SKM-1 treated with dmso at 0.1 percent for 144 hours (cell line): ENCODE results near the gene RNF19B.
A peak's percentile ranks its signal among the peaks of the same experiment; 100 is the strongest.
"Not testable (repeated sequence)": the region's sequence is repeated elsewhere in the genome, so short reads cannot be mapped to it uniquely, and the experiment has no call there.

ENCODE experiments used
- DNase-seq: peaks from one replicate; lab custom pipeline; 2025; ENCODE audit not compliant: unreplicated experiment; lab: John Stamatoyannopoulos, UW

RNF19B gene

GRCh38 chr1:32964461-32965250 is at the start of gene RNF19B:
TSS of gene RNF19B (minus strand) at chr1:32964809. CDS start at chr1:32964685, 124 bp downstream.
- DNase-seq: peak; percentile 91

- DNase-seq: no peak
Observed at GRCh38 chr1:33013791-33014190, 49.2 kb upstream of the RNF19B start.

- no peak for DNase-seq
Observed at GRCh38 chr1:33012165-33012564, 47.6 kb upstream of the RNF19B start.

DNA sequence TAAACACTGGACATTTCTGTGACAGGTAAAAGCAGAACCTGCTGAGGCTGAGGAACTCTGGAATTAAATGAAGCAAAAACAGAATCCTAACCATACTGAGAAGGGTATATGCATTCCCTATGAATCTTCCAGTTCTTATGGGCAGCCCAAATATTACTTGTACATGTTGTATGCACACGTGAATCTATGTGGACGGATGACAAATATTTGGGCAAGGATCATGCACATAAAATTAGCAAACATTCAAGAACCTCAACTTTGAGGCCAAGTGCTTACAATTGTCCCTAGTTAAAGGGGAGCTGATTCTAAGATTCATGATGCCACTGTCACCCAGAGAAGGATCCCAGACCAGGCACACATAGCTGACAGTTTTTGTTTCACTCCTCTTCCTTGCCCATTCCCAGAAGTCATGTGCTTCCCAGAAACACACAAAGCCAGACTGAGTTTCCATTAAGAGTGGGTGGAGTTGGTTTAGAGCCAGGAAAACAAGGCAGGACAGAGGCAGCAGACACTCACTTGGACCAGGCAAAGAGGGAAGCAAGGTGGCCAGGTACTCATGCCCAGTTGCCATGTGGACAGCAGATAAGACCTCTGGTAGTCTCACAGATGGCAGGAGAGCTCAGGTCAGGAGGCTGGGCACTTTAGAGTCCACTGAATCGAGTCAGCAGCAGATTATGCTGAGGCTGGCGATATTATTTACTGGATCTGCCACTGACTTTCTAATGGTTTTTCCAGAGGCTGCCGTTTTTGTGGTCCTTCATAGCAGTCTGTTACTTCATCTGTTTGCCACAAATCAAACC is 46.5 kb upstream of the RNF19B start:
- DNase-seq: no peak

GRCh38 chr1:33009561-33009960 is 45.0 kb upstream of the RNF19B start:
- DNase-seq: no peak

GRCh38 chr1:33008051-33008914 is 43.7 kb upstream of the RNF19B start:
- DNase-seq: no peak

GRCh38 chr1:33007190-33008050 is 42.8 kb upstream of the RNF19B start:
- DNase-seq: no peak

- no peak for DNase-seq
Observed at GRCh38 chr1:33005838-33006421, 41.3 kb upstream of the RNF19B start.

- no peak for DNase-seq
Observed at GRCh38 chr1:33005117-33005837, 40.7 kb upstream of the RNF19B start.

GRCh38 chr1:33004613-33005012 is 40.0 kb upstream of the RNF19B start:
- no peak for DNase-seq

GRCh38 chr1:33003657-33004056 is 39.0 kb upstream of the RNF19B start:
- no peak for DNase-seq

- DNase-seq: no peak
Observed at GRCh38 chr1:33002006-33002405, 37.4 kb upstream of the RNF19B start.

DNA sequence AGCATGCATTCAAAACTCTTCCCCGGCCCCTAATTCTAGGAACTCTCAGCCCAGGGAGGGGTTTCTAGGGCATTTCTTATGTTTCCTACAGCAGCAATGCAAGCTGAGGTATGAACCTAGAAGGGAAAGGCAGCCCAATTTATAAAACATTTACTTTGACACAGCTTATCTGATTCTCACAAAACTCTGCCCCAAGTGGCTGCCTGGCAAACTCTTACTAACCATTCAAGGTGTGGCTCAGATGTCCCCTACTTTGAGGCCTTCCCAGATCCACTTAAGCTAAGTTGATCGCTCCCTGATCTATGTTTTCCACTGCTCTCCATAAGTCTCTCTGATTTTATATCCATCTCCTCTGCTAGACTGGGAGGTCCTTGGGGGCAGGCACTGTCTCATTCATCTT is 36.7 kb upstream of the RNF19B start:
- DNase-seq: no peak

DNA sequence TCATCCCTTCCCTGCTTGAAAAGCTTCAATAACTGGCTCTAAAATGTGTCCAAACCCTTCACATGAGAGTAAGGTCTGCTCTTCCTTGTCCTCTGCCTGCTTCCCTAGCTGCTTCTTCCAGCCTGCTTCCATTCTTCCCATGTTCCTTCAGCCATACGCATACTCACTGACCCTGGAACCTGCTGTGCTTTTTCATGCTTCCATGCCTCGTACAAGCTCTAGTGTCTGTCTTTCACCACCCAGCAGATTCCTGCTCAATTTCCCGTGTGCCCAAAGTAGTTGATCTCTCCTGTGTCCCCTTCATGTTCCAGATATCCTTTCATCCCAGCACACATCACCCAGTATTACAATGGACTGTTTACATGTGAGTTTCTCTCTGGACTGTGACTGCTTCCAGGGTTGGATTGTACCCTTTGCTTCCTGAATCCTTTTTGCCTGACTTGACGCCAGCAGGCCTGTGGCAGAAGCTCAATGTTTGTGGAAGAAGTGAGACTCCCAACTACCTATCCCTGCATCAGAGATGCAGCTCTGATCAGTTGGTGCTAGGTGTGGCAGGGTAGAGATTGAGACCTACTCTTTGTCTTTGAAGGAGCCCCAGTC is 35.9 kb upstream of the RNF19B start:
- no peak for DNase-seq

DNA sequence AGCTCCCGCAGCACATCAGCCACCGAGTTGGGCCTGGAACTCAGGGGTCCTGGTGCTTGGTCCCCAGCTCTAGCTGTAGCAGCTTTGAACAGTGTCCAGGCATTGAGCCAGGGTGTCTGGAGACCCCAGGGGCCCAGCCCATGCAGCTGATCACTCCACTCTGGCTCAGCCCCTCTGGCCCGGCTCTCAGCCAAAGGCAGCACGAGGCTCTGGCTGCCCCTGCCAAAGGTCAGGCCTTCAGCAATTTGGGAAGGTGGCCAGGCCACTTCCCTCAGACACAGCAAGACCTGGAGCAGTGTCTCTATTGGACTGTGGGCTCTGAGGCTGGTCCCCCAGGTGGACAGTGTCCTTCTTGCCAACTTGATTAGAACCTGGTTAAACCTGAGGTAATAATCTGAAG is 34.4 kb upstream of the RNF19B start:
- DNase-seq: no peak

- peak; percentile 27 for DNase-seq
Observed at GRCh38 chr1:32998064-32998463, 33.5 kb upstream of the RNF19B start.

- no peak for DNase-seq
Observed at GRCh38 chr1:32997381-32997891, 32.8 kb upstream of the RNF19B start.

DNA sequence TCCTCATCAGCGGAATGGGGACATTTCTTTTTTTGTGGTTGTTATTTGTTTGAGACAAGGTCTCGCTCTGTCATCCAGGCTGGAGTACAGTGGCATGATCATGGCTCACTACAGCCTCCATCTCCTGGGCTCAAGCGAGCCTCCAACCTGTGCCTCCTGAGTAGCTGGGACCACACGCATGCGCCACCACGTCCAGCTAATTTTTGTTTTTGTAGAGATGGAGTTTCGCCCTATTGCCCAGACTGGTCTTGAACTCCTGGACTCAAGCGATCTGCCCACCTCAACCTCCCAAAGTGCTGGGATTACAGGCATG is 28.7 kb upstream of the RNF19B start:
- DNase-seq: not testable (repeated sequence)
